Activated T-cell treated with anti-CD3 and anti-CD28 coated beads, Interleukin-2, amount 50 U/mL, for 72 hours (primary cell): ENCODE data around the gene SENP8. TPM values are rescaled to one million over a fixed set of nuclear protein-coding genes. Genes with fewer than 3 reads are reported as not detected.

Experiments used
- ATAC-seq, 2 donors: fragments of 150-1000 bp; cut with Tn5 transposase; replicated peaks in 1 of 2; 2 replicates each; pipeline ENCODE4 v1.10.0; 2021; ENCODE audit warnings: moderate library complexity in 2 of 2, mild to moderate bottlenecking in 1 of 2
- DNase-seq, 2 donors: peaks; one replicate each; pipeline ENCODE4 v3.0.0; 2021 to 2022; ENCODE audit warnings: mixed read lengths in 1 of 2
- H3K27ac Mint-ChIP-seq: one replicate; pipeline ENCODE4 v1.8.0; 2022; ENCODE audit warnings: mild to moderate bottlenecking, moderate library complexity, mixed read lengths
- H3K27me3 Mint-ChIP-seq: one replicate; pipeline ENCODE4 v1.8.0; 2022; ENCODE audit warnings: low read depth, mixed read lengths
- H3K36me3 Mint-ChIP-seq, 2 donors: one replicate each; pipeline ENCODE4 v1.8.0; 2022; ENCODE audit warnings: mixed read lengths in 2 of 2, mild to moderate bottlenecking in 1 of 2; ENCODE audit not compliant: insufficient read depth in 2 of 2
- H3K4me1 Mint-ChIP-seq: one replicate; pipeline ENCODE4 v1.8.0; 2022; ENCODE audit warnings: low read depth, mixed read lengths
- H3K4me3 Mint-ChIP-seq, 2 donors: one replicate each; pipeline ENCODE4 v1.8.0; 2022; ENCODE audit warnings: mild to moderate bottlenecking in 2 of 2, mixed read lengths in 2 of 2, moderate library complexity in 2 of 2
- H3K9me3 Mint-ChIP-seq, 2 donors: one replicate each; pipeline ENCODE4 v1.8.0; 2022; ENCODE audit warnings: mixed read lengths in 2 of 2
- total RNA-seq, 2 donors: library from RNA; stranded (reverse); gene quantifications; one replicate each; pipeline ENCODE4 v1.2.3, GENCODE V29; 2022

The SENP8 gene
- total RNA-seq, 2 donors from 2014 or later, result 1.5 to 3.2 TPM

- DNase-seq, result no peak
Observed at GRCh38 chr15:72176743-72177142, 58.5 kb downstream of the SENP8 start.

DNA sequence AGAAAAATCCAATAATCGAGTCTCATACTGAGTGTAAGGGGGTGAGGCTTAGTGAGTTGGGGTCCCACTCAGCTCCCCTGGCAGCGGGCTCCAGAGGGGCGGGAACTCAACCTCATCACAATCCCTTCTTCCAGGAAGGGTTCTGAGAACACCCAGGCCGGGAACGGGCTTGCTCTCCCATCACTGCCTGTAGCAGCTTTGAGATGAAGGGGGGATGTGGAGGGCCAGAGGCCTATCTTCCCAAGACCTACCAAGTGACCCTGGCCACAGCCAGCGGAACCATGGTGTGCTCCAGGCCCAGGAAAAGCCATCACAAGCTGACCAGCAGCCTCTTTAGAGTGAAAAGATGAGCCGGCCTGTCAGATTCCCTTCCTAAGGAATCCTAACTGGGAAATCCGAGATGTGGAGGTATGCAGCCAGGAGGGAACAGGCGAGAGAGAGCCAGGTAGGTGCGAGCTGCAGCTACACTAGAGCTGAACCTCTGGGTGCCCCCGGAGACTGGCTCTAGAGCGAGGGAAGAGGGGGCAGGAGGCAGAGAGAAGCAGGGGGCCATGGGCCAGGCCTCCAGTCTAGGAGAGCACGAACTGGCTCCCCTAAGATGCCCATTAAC lies 60.9 kb downstream of the SENP8 start:
- Mint-ChIP-seq H3K4me3 (no peak overlapping the region), H3K36me3 (no peaks in the 10 kb centered on the region), H3K27me3 (peaks cover 31% of the 10 kb centered on the region), H3K9me3 (no peaks in the 10 kb centered on the region), H3K27ac (no peak overlapping the region), H3K4me1 (no peaks in the 10 kb centered on the region)
- DNase-seq (no peak), ATAC-seq (no peak)

More at GRCh38 chr15:72176743-72177142, 58.5 kb downstream of the SENP8 start:
- Mint-ChIP-seq H3K4me3 (no peak overlapping the region), H3K27me3 (peaks cover 12% of the 10 kb centered on the region), H3K36me3 (no peaks in the 10 kb centered on the region), H3K9me3 (no peaks in the 10 kb centered on the region), H3K4me1 (no peaks in the 10 kb centered on the region), H3K27ac (no peak overlapping the region)
- ATAC-seq, result no peak

- Mint-ChIP-seq H3K36me3 (no peaks in the 10 kb centered on the region), H3K4me3 (no peak overlapping the region), H3K9me3 (no peaks in the 10 kb centered on the region), H3K27ac (no peak overlapping the region), H3K27me3 (peaks cover 37% of the 10 kb centered on the region), H3K4me1 (no peaks in the 10 kb centered on the region)
- ATAC-seq, result no peak
- no peak for DNase-seq
Observed at GRCh38 chr15:72179950-72180581, 61.9 kb downstream of the SENP8 start.

- Mint-ChIP-seq H3K4me1 (no peaks in the 10 kb centered on the region), H3K27me3 (peaks cover 44% of the 10 kb centered on the region), H3K9me3 (no peaks in the 10 kb centered on the region), H3K27ac (no peak overlapping the region), H3K36me3 (no peaks in the 10 kb centered on the region), H3K4me3 (peak overlapping the region in 1 of 2 donors; percentile 17)
- ATAC-seq (no peak), DNase-seq (no peak)
Observed at GRCh38 chr15:72180761-72181324, 62.6 kb downstream of the SENP8 start.

DNA sequence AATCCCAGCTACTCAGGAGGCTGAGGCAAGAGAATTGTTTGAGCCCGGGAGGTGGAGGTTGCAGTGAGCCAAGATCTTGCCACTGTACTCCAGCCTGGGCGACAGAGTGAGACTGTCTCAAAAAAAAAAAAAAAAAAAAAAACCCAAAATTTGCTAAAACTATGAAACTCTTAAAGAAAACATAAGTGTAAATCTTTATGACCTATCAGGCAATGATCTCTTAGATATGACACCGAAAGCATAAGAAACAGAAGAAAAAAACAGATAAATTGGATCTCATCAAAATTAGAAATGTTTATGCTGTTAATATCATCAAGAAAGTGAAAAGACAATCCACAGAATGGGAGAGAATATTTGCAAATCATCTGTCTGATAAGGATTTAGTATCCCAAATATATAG lies 64.0 kb downstream of the SENP8 start:
- no peaks in the 10 kb centered on the region for H3K36me3 Mint-ChIP-seq
- H3K4me3 Mint-ChIP-seq, result no peak overlapping the region
- DNase-seq, result no peak
- H3K4me1 Mint-ChIP-seq, result no peaks in the 10 kb centered on the region
- no peak overlapping the region for H3K27ac Mint-ChIP-seq
- H3K27me3 Mint-ChIP-seq, result peaks cover 44% of the 10 kb centered on the region
- no peak for ATAC-seq
- H3K9me3 Mint-ChIP-seq, result no peaks in the 10 kb centered on the region

- Mint-ChIP-seq H3K4me3 (no peak overlapping the region), H3K4me1 (no peaks in the 10 kb centered on the region)
Observed at GRCh38 chr15:72182673-72183072, 64.5 kb downstream of the SENP8 start.

DNA sequence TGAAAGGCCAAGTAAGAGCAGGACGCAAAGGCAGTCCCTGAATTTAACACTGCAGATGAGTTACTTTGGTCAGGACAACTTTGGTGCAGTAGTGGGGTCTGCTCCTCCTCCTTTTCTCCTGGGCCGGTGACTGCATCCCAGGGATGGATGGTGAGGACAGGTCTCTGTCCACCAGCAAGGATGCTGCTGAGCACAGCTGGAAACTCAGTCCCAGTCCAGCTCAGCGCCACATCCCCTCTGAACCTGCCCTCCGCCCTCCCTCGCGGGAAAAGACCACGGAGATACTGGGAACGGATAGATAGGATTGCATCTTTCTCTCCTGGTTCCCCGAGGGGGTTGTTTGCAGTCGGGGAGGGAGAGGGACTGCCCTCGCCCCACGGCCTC lies 65.6 kb downstream of the SENP8 start:
- no peaks in the 10 kb centered on the region for H3K36me3 Mint-ChIP-seq
- DNase-seq (no peak), ATAC-seq (no peak)
- no peaks in the 10 kb centered on the region for H3K9me3 Mint-ChIP-seq
- no peak overlapping the region for H3K4me3 Mint-ChIP-seq
- H3K27ac Mint-ChIP-seq, result no peak overlapping the region
- H3K27me3 Mint-ChIP-seq, result peaks cover 44% of the 10 kb centered on the region
- H3K4me1 Mint-ChIP-seq, result no peaks in the 10 kb centered on the region

More at GRCh38 chr15:72182673-72183072, 64.5 kb downstream of the SENP8 start:
- DNase-seq (no peak), ATAC-seq (no peak)
- peaks cover 44% of the 10 kb centered on the region for H3K27me3 Mint-ChIP-seq
- no peak overlapping the region for H3K27ac Mint-ChIP-seq
- no peaks in the 10 kb centered on the region for H3K9me3 Mint-ChIP-seq
- no peaks in the 10 kb centered on the region for H3K36me3 Mint-ChIP-seq

DNA sequence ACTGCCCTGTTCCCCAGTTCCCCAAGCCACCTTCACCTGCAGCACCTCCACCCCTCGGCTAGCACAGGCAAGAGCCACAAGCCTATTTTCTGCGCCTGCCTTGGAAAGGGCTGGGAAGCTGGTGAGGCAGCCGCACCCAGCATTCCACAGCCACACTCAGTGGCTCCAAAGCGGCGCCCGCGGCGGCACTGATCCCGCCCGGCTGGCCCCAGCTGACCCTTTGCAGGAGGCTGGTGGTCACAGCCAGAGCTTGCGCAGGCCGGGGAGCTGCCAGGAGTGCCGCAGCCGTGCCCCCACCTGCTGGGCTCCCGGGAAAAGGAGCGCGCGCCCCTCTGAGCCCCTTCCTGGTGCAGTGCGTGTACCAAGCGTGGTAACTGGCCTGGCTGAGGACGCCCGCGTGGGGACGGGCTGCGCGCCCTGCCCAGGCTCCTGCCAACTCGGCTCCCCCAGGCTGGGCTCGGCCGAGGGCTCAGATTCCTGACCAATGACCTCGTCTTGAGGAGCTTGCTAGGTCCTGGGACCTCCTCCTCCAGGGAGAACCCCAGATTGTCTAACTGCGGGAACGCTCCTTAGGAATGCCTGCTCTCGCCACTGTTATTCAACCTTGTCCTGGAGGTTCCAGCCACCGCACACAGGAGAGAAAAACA lies 66.1 kb downstream of the SENP8 start:
- no peak for ATAC-seq
- Mint-ChIP-seq H3K4me1 (no peaks in the 10 kb centered on the region), H3K27me3 (peaks cover 46% of the 10 kb centered on the region), H3K9me3 (no peaks in the 10 kb centered on the region), H3K27ac (no peak overlapping the region), H3K4me3 (no peak overlapping the region), H3K36me3 (no peaks in the 10 kb centered on the region)
- no peak for DNase-seq

GRCh38 chr15:72189250-72189902 lies 71.2 kb downstream of the SENP8 start:
- no peak overlapping the region for H3K27ac Mint-ChIP-seq
- no peak for ATAC-seq
- H3K4me3 Mint-ChIP-seq, result no peak overlapping the region

GRCh38 chr15:72192416-72192815 lies 74.2 kb downstream of the SENP8 start:
- DNase-seq (no peak), ATAC-seq (no peak)
- Mint-ChIP-seq H3K4me1 (no peaks in the 10 kb centered on the region), H3K27ac (no peak overlapping the region), H3K4me3 (no peak overlapping the region), H3K36me3 (no peaks in the 10 kb centered on the region), H3K9me3 (no peaks in the 10 kb centered on the region), H3K27me3 (peaks cover 19% of the 10 kb centered on the region)

More at GRCh38 chr15:72189250-72189902, 71.2 kb downstream of the SENP8 start:
- no peaks in the 10 kb centered on the region for H3K9me3 Mint-ChIP-seq
- H3K4me1 Mint-ChIP-seq, result no peaks in the 10 kb centered on the region
- DNase-seq, result no peak
- no peaks in the 10 kb centered on the region for H3K36me3 Mint-ChIP-seq
- H3K27me3 Mint-ChIP-seq, result peaks cover 32% of the 10 kb centered on the region

Other genes starting within 250 kb of the SENP8 start
- 10 to 100 TPM; 24.0 to 28.6 TPM for gene MYO9A, start 253 bp upstream of the SENP8 start, total RNA-seq
- gene GRAMD2A, start 79.4 kb downstream of the SENP8 start, total RNA-seq, result under 1 TPM in 1 of 2 donors, not detected in 1; 0.07 TPM
- 1,000 to 10,000 TPM; 1,066 to 1,119 TPM for gene PKM, start 112.8 kb downstream of the SENP8 start, total RNA-seq
- 100 to 1,000 TPM; 108 to 132 TPM for gene PARP6, start 154.2 kb downstream of the SENP8 start, total RNA-seq
- gene CELF6, start 201.8 kb downstream of the SENP8 start, total RNA-seq, result under 1 TPM; 0.58 to 0.65 TPM